Activated CD4-positive, alpha-beta T cell treated with anti-CD3 and anti-CD28 coated beads, Interleukin-2, amount 10 ng/mL, durations not matched to agents 7 days and 5 days (primary cell): ENCODE results near the gene TAF1B. TPM values are rescaled to one million over a fixed set of nuclear protein-coding genes. Genes with fewer than 3 reads are reported as not detected.

Experiments used
- CTCF ChIA-PET: fragments of 350-600 bp; sonication (Branson Sonifier 250); formaldehyde crosslinking; loops from one replicate; lab custom pipeline; 2021; ENCODE audit warnings: antibody characterized with exemption; lab: Charles Lee
- POLR2A ChIA-PET: fragments of 350-600 bp; sonication (Branson Sonifier 250); formaldehyde crosslinking; loops from one replicate; lab custom pipeline; 2021; ENCODE audit warnings: antibody characterized with exemption; lab: Charles Lee
- DNase-seq: peaks from one replicate; pipeline ENCODE4 v3.0.0-alpha.2; 2020
- H3K27ac Mint-ChIP-seq: one replicate; pipeline ENCODE4 v1.8.0; 2021; ENCODE audit warnings: mild to moderate bottlenecking, moderate library complexity, mixed read lengths
- H3K27me3 Mint-ChIP-seq: one replicate; pipeline ENCODE4 v1.8.0; 2021; ENCODE audit warnings: mixed read lengths
- H3K36me3 Mint-ChIP-seq: one replicate; pipeline ENCODE4 v1.8.0; 2021; ENCODE audit warnings: low read depth, mixed read lengths
- H3K4me1 Mint-ChIP-seq: one replicate; pipeline ENCODE4 v1.8.0; 2021; ENCODE audit warnings: mixed read lengths
- H3K4me3 Mint-ChIP-seq: one replicate; pipeline ENCODE4 v1.8.0; 2021; ENCODE audit warnings: mild to moderate bottlenecking, moderate library complexity, mixed read lengths
- H3K9me3 Mint-ChIP-seq: one replicate; pipeline ENCODE4 v1.8.0; 2021; ENCODE audit warnings: mixed read lengths
- total RNA-seq, 2 experiments: library from RNA; stranded (reverse); gene quantifications; one replicate each; pipeline ENCODE4 v1.2.3, GENCODE V29; 2021

The TAF1B gene
- total RNA-seq, 2 experiments from 2014 or later, result 30.6 to 36.2 TPM

GRCh38 chr2:9952856-9953503 lies 109.7 kb downstream of the TAF1B start:
- Mint-ChIP-seq H3K4me3 (peak overlapping the region; percentile 72), H3K36me3 (no peaks in the 10 kb centered on the region), H3K4me1 (peaks cover 11% of the 10 kb centered on the region), H3K27ac (no peak overlapping the region), H3K27me3 (peaks cover 52% of the 10 kb centered on the region), H3K9me3 (no peaks in the 10 kb centered on the region)
- ChIA-PET CTCF (interaction anchor here (1.0 kb wide), 1 partner anchor 11 kb away, joined by 3 read pairs; no protein-coding TSS in a partner anchor), POLR2A (interaction anchor here (0.6 kb wide), 1 partner anchor 32 kb away, joined by 12 read pairs; no protein-coding TSS in a partner anchor)
- DNase-seq, result no peak

GRCh38 chr2:9954136-9954535 lies 110.9 kb downstream of the TAF1B start:
- H3K4me1 Mint-ChIP-seq, result peaks cover 11% of the 10 kb centered on the region
- POLR2A ChIA-PET, result no interaction called here
- CTCF ChIA-PET, result no interaction called here
- no peaks in the 10 kb centered on the region for H3K36me3 Mint-ChIP-seq
- no peak overlapping the region for H3K4me3 Mint-ChIP-seq
- DNase-seq, result no peak
- no peaks in the 10 kb centered on the region for H3K9me3 Mint-ChIP-seq
- no peak overlapping the region for H3K27ac Mint-ChIP-seq
- H3K27me3 Mint-ChIP-seq, result peaks cover 47% of the 10 kb centered on the region

- H3K36me3 Mint-ChIP-seq, result no peaks in the 10 kb centered on the region
- H3K27me3 Mint-ChIP-seq, result peaks cover 35% of the 10 kb centered on the region
- DNase-seq, result no peak
- H3K9me3 Mint-ChIP-seq, result no peaks in the 10 kb centered on the region
- no peaks in the 10 kb centered on the region for H3K4me1 Mint-ChIP-seq
- no peak overlapping the region for H3K27ac Mint-ChIP-seq
- ChIA-PET POLR2A (no interaction called here), CTCF (interaction anchor here (0.7 to 1.0 kb wide), 2 partner anchors 12 to 1141 kb away, joined by 3 read pairs; no protein-coding TSS in a partner anchor)
- no peak overlapping the region for H3K4me3 Mint-ChIP-seq
These were observed 114.8 kb downstream of the TAF1B start for GRCh38 chr2:9958057-9958456.

- CTCF ChIA-PET, result no interaction called here
- H3K27ac Mint-ChIP-seq, result no peak overlapping the region
- H3K27me3 Mint-ChIP-seq, result peaks cover 26% of the 10 kb centered on the region
- H3K9me3 Mint-ChIP-seq, result no peaks in the 10 kb centered on the region
- POLR2A ChIA-PET, result no interaction called here
- H3K4me1 Mint-ChIP-seq, result no peaks in the 10 kb centered on the region
- no peaks in the 10 kb centered on the region for H3K36me3 Mint-ChIP-seq
- H3K4me3 Mint-ChIP-seq, result no peak overlapping the region
- DNase-seq, result no peak
These were observed 116.0 kb downstream of the TAF1B start for GRCh38 chr2:9959262-9959661.

- CTCF ChIA-PET, result interaction anchor here (0.6 to 1.6 kb wide), 6 partner anchors 11 to 474 kb away, joined by 3 to 6 read pairs (median 3); no protein-coding TSS in a partner anchor
- Mint-ChIP-seq H3K27me3 (peaks cover 16% of the 10 kb centered on the region), H3K4me3 (no peak overlapping the region), H3K4me1 (peaks cover 14% of the 10 kb centered on the region), H3K27ac (no peak overlapping the region), H3K9me3 (no peaks in the 10 kb centered on the region), H3K36me3 (no peaks in the 10 kb centered on the region)
- DNase-seq, result no peak
- POLR2A ChIA-PET, result no interaction called here
These were observed 117.7 kb downstream of the TAF1B start for GRCh38 chr2:9961013-9961412.

- ChIA-PET CTCF (interaction anchor here (0.6 to 2.3 kb wide), 7 partner anchors 9 to 84 kb away, joined by 3 to 7 read pairs (median 3); no protein-coding TSS in a partner anchor), POLR2A (no interaction called here)
- Mint-ChIP-seq H3K36me3 (no peaks in the 10 kb centered on the region), H3K4me1 (peaks cover 20% of the 10 kb centered on the region), H3K4me3 (no peak overlapping the region), H3K27ac (peak overlapping the region; percentile 31), H3K9me3 (no peaks in the 10 kb centered on the region), H3K27me3 (peaks cover 5% of the 10 kb centered on the region)
- DNase-seq, result no peak
These were observed 121.2 kb downstream of the TAF1B start for GRCh38 chr2:9964334-9964980.

- Mint-ChIP-seq H3K9me3 (no peaks in the 10 kb centered on the region), H3K27me3 (peaks cover 3% of the 10 kb centered on the region), H3K4me1 (peaks cover 20% of the 10 kb centered on the region), H3K4me3 (no peak overlapping the region), H3K27ac (peak overlapping the region; percentile 31), H3K36me3 (no peaks in the 10 kb centered on the region)
- no peak for DNase-seq
- ChIA-PET CTCF (interaction anchor here (0.6 to 2.3 kb wide), 5 partner anchors 10 to 84 kb away, joined by 3 to 7 read pairs (median 3); no protein-coding TSS in a partner anchor), POLR2A (no interaction called here)
These were observed 122.0 kb downstream of the TAF1B start for GRCh38 chr2:9965119-9965822.

- CTCF ChIA-PET, result interaction anchor here (1.1 to 1.4 kb wide), 3 partner anchors 10 to 167 kb away, joined by 3 to 4 read pairs (median 3); no protein-coding TSS in a partner anchor
- Mint-ChIP-seq H3K4me3 (no peak overlapping the region), H3K36me3 (no peaks in the 10 kb centered on the region), H3K27ac (no peak overlapping the region), H3K9me3 (no peaks in the 10 kb centered on the region), H3K4me1 (peaks cover 20% of the 10 kb centered on the region), H3K27me3 (peaks cover 3% of the 10 kb centered on the region)
- POLR2A ChIA-PET, result no interaction called here
- DNase-seq, result no peak
These were observed 123.3 kb downstream of the TAF1B start for GRCh38 chr2:9966491-9967022.

GRCh38 chr2:9967053-9967775 lies 123.9 kb downstream of the TAF1B start:
- DNase-seq, result no peak
- H3K9me3 Mint-ChIP-seq, result no peaks in the 10 kb centered on the region
- H3K27me3 Mint-ChIP-seq, result no peaks in the 10 kb centered on the region
- ChIA-PET CTCF (interaction anchor here (0.5 to 1.4 kb wide), 5 partner anchors 9 to 167 kb away, joined by 3 to 4 read pairs (median 4); no protein-coding TSS in a partner anchor), POLR2A (no interaction called here)
- no peak overlapping the region for H3K27ac Mint-ChIP-seq
- H3K36me3 Mint-ChIP-seq, result no peaks in the 10 kb centered on the region
- peaks cover 20% of the 10 kb centered on the region for H3K4me1 Mint-ChIP-seq
- H3K4me3 Mint-ChIP-seq, result no peak overlapping the region

GRCh38 chr2:9968553-9969497 lies 125.6 kb downstream of the TAF1B start:
- Mint-ChIP-seq H3K9me3 (no peaks in the 10 kb centered on the region), H3K27me3 (no peaks in the 10 kb centered on the region), H3K4me3 (no peak overlapping the region), H3K36me3 (no peaks in the 10 kb centered on the region), H3K4me1 (peaks cover 23% of the 10 kb centered on the region), H3K27ac (no peak overlapping the region)
- ChIA-PET CTCF (interaction anchor here (0.7 to 0.9 kb wide), 3 partner anchors 11 to 25 kb away, joined by 3 to 4 read pairs (median 4); no protein-coding TSS in a partner anchor), POLR2A (no interaction called here)
- DNase-seq, result no peak
